ENCODE data around the gene OGFOD1.

Gene OGFOD1

DNA sequence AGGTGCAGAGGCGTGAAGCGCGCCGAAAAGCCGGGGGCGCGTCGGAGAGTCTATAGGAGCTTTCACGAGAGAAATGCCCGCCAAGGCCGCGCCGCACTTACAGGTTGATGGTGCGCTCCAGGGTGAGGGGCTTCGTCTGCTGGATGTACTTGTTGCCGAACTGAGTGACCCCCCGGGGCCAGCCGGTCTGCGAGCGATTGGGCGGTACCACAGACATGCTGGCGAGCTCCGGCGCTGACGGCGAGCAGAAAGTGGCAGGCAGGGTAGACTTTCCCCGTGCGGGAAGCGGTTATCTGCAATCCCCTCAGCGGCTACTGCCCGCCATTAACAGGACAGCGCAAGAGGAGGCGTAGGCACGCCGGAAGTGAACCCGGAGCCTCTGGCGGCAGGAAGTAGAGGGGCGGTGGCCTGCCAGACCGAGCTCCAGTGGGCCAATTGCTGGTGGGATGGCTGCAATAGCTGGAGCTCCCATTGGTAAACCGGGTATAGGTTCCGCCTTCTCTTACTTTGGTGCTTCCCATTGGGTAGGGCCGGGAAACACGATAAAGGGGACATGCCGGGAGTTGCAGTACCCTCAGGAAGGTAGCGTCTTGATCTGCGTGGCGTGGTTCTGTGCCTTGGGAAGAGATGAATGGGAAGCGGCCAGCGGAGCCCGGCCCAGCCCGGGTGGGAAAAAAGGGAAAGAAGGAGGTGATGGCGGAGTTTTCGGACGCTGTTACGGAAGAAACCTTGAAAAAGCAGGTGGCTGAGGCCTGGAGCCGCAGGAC, at the start of gene OGFOD1, which contains the start of gene NUDT21:
Gene OGFOD1, plus strand, starts transcription at position 569 of the 767 bp plus-strand sequence. Its CDS starts 59 bp downstream, at position 628.
Gene NUDT21, minus strand, starts transcription at position 347 of the 767 bp plus-strand sequence. Its CDS starts 130 bp downstream, at position 217.
- H3K9me3 ChIP-seq (ENCODE audit: low read length) = no peaks in the 10 kb centered on the region
- H3K4me1 ChIP-seq (ENCODE audit: insufficient read depth, low read length) = peaks cover 32% of the 10 kb centered on the region
- H3K4me3 ChIP-seq (ENCODE audit: low read length) = peak within 1 kb of the TSS; percentile 82
- no peaks in the 10 kb centered on the region for H3K27me3 ChIP-seq (ENCODE audit: insufficient read depth, low read length)
- H2AFZ ChIP-seq (ENCODE audit: low read depth, low read length) = peak within 1 kb of the TSS; percentile 66
- H3K36me3 ChIP-seq (ENCODE audit: insufficient read depth, low read length) = peaks cover 43% of the 10 kb centered on the region

DNA sequence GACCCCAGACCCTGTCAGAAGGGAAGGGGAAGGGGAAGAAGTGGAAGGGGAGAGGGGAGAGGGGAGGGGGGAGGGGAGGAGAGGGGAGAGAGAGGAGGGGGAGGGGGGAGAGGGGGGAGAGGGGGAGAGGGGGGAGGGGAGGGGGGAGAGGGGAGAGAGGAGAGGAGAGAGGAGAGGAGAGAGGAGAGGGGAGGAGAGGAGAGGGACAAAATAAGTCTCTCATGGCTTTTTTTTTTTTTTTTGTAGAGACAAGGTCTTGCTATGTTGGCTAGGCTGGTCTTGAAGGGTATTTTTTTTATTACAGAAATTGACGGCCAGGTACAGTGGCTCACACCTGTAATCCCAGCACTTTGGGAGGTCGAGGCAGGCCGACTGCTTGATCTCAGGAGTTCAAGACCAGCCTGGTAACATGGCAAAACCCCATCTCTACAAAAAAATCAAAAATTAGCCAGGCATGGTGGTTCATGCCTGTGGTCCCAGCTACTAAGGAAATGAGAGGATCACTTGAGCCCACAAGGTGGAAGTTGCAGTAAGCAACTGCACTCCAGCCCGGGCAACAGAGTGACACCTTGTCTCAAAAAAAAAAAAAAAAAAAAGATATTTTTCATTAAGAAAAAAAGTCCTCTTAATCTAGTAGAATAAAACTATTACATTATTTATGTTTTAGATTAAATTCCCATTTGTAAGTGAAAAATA, 45.2 kb upstream of the OGFOD1 start:
- no peak overlapping the region for H3K4me3 ChIP-seq (ENCODE audit: low read length)
- H3K36me3 ChIP-seq (ENCODE audit: insufficient read depth, low read length) = peaks cover 63% of the 10 kb centered on the region
- no peak overlapping the region for H2AFZ ChIP-seq (ENCODE audit: low read depth, low read length)

DNA sequence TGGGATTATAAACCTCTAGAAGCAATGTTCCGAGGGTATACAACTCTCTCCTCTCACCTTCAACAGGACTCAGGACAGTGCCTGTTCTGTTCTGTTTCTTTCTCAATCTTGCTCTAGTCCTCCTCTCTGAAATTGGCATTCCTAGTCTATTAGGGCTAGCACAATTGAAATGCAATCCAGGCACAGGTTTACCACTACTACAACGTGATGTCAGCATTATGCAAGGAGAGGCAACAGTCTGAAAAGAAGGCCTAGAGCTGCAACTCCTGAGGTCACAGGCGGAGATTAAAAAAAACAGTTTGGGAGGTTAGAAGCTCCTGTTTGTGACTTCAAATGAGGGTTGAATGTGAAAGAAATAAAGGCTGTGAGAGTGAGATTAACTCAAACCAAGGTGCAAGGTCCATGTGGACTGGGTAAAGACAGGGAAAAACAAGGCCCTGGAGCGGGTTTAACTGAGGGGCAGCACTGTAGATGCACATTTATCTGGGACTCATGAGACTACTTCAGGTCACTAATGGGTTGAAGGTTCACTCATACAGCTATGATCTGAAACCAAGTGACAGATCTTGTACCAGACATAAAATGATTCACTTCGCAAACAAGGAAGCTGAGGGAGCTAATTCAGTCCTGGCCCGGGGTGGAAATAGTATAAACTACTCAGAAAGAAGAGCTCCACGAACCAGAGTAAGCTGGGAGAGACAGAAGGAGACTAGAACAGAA, 42.8 kb upstream of the OGFOD1 start:
- H3K4me3 ChIP-seq (ENCODE audit: low read length) = no peak overlapping the region
- H3K36me3 ChIP-seq (ENCODE audit: insufficient read depth, low read length) = peaks cover 59% of the 10 kb centered on the region
- no peaks in the 10 kb centered on the region for H3K4me1 ChIP-seq (ENCODE audit: insufficient read depth, low read length)
- H2AFZ ChIP-seq (ENCODE audit: low read depth, low read length) = no peak overlapping the region
- no peaks in the 10 kb centered on the region for H3K27me3 ChIP-seq (ENCODE audit: insufficient read depth, low read length)
- H3K9me3 ChIP-seq (ENCODE audit: low read length) = no peaks in the 10 kb centered on the region

More for the DNA sequence above, 45.2 kb upstream of the OGFOD1 start:
- H3K27me3 ChIP-seq (ENCODE audit: insufficient read depth, low read length) = no peaks in the 10 kb centered on the region
- no peaks in the 10 kb centered on the region for H3K4me1 ChIP-seq (ENCODE audit: insufficient read depth, low read length)
- no peaks in the 10 kb centered on the region for H3K9me3 ChIP-seq (ENCODE audit: low read length)

DNA sequence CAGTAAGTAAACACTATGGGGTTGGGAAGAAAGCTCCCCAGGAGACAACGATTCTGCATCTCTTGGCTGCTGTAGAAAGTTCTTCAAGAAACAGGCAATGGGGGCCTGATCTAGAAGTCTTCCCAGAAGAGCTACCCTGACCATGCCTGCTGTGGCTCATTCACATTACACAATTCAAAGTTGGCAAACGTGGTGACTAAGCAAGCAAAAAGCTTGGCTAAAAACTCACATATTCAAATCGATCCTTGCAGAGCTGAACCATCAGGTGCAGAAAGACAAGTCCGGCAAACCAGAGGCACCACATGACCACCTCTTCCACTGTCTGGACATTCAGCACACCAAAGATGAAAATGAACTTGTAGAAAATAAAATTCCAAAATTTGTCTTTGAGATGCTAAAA, 42.2 kb upstream of the OGFOD1 start:
- no peak overlapping the region for H2AFZ ChIP-seq (ENCODE audit: low read depth, low read length)
- no peaks in the 10 kb centered on the region for H3K4me1 ChIP-seq (ENCODE audit: insufficient read depth, low read length)
- peaks cover 59% of the 10 kb centered on the region for H3K36me3 ChIP-seq (ENCODE audit: insufficient read depth, low read length)
- no peaks in the 10 kb centered on the region for H3K27me3 ChIP-seq (ENCODE audit: insufficient read depth, low read length)
- H3K4me3 ChIP-seq (ENCODE audit: low read length) = no peak overlapping the region
- H3K9me3 ChIP-seq (ENCODE audit: low read length) = no peaks in the 10 kb centered on the region

DNA sequence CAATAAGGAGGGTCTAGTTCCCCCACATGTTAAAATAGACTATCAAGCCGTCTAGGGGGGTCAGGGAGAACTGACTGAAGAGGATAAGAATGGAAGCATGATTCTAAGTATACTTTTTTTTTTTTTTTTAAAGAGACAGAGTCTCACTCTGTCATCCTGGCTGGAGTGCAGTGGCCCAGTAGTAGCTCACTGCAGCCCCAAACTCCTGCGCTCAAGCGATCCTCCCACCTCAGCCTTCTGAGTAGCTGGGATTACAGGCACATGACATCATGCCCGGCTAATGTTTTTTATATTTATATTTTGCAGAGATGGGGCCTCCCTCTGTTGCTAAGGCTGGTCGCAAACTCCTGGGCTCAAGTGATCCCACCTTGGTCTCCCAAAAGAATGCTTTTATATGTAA, 40.2 kb upstream of the OGFOD1 start:
- H3K36me3 ChIP-seq (ENCODE audit: insufficient read depth, low read length) = peaks cover 45% of the 10 kb centered on the region
- no peak overlapping the region for H3K4me3 ChIP-seq (ENCODE audit: low read length)
- H3K9me3 ChIP-seq (ENCODE audit: low read length) = no peaks in the 10 kb centered on the region

DNA sequence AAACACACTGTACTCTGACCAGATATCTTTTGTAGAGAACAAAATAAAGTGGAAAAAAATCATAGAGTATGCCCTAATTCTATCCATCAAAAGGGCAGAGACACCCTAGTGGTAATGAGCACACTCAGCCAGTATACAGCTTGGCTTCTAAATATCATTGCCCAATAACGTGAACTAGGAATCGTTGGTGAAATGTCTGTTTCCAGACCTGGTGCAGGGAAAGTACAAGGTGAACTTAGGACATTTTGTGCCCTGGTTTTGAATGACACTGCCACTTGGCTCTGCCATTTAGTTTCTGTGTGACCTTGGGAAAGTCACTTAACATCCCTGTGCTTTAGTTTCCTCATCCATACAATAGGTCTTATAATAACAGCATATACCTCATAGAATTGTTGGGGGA, 39.7 kb upstream of the OGFOD1 start:
- Histone ChIP-seq H3K4me3 (ENCODE audit: low read length) (no peak overlapping the region), H3K36me3 (ENCODE audit: insufficient read depth, low read length) (peaks cover 45% of the 10 kb centered on the region), H3K9me3 (ENCODE audit: low read length) (no peaks in the 10 kb centered on the region), H3K27me3 (ENCODE audit: insufficient read depth, low read length) (no peaks in the 10 kb centered on the region), H3K4me1 (ENCODE audit: insufficient read depth, low read length) (no peaks in the 10 kb centered on the region), H2AFZ (ENCODE audit: low read depth, low read length) (no peak overlapping the region)

More for the DNA sequence above, 40.2 kb upstream of the OGFOD1 start:
- Histone ChIP-seq H2AFZ (ENCODE audit: low read depth, low read length) (no peak overlapping the region), H3K27me3 (ENCODE audit: insufficient read depth, low read length) (no peaks in the 10 kb centered on the region), H3K4me1 (ENCODE audit: insufficient read depth, low read length) (no peaks in the 10 kb centered on the region)

DNA sequence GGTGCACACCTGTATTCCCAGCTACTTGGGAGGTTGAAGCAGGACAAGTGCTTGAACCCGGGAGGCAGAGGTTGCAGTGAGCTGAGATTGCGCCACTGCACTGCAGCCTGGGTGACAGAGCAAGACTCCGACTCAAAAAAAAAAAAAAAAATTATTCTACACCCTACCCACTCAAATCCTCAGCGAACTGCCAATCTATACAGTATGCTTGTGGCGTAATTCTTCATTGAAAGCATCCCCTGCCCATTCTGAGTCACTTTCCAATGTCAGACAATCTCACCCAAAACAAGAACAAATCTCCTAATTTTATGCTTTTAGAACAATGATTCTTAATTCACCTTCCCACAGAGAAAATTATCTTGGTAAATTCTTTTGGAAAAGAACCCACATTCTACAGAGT, 38.0 kb upstream of the OGFOD1 start:
- Histone ChIP-seq H3K4me1 (ENCODE audit: insufficient read depth, low read length) (no peaks in the 10 kb centered on the region), H3K4me3 (ENCODE audit: low read length) (no peak overlapping the region), H3K9me3 (ENCODE audit: low read length) (no peaks in the 10 kb centered on the region), H2AFZ (ENCODE audit: low read depth, low read length) (no peak overlapping the region), H3K36me3 (ENCODE audit: insufficient read depth, low read length) (peaks cover 38% of the 10 kb centered on the region), H3K27me3 (ENCODE audit: insufficient read depth, low read length) (no peaks in the 10 kb centered on the region)

DNA sequence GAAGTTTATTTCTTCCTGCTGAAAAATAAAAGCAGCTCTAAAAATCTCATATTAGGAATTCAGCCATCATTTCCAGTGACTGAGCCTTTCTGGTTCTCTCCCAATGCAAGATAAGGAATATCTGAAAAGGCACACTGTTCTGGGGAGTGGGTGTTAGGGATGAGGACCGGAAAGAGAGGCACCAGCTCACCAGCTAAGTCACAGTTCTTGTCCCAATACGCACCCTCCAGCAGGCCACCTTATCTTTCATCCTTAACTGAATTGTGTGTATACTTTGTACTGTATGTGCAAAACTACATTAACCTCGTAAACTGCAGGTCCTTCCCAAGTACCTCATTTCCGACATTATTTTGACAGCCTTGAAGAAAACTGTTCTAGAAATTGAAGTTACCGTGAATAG, 37.0 kb upstream of the OGFOD1 start:
- no peak overlapping the region for H3K4me3 ChIP-seq (ENCODE audit: low read length)
- H3K4me1 ChIP-seq (ENCODE audit: insufficient read depth, low read length) = no peaks in the 10 kb centered on the region
- H3K27me3 ChIP-seq (ENCODE audit: insufficient read depth, low read length) = no peaks in the 10 kb centered on the region
- no peak overlapping the region for H2AFZ ChIP-seq (ENCODE audit: low read depth, low read length)
- H3K9me3 ChIP-seq (ENCODE audit: low read length) = no peaks in the 10 kb centered on the region
- peaks cover 28% of the 10 kb centered on the region for H3K36me3 ChIP-seq (ENCODE audit: insufficient read depth, low read length)

DNA sequence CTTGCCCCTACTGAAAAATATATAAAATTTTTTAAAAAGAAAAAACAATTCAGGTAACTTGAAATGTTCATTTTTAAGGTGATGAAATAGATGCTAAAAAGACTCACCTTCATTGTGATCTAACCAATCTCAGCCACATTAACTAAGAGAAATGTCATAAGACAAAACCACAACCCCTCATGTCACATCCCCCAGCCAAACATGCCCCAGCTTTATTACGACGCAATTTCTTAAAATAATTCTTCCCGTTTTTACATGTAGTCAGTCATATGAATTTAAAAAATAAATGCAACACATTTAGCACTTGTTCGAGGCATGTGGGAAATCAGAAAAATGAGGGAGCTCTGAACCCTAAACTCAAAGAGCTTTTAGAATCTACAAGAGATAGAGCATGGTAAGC, 35.5 kb upstream of the OGFOD1 start:
- no peaks in the 10 kb centered on the region for H3K4me1 ChIP-seq (ENCODE audit: insufficient read depth, low read length)
- H3K27me3 ChIP-seq (ENCODE audit: insufficient read depth, low read length) = no peaks in the 10 kb centered on the region
- no peaks in the 10 kb centered on the region for H3K9me3 ChIP-seq (ENCODE audit: low read length)
- H3K4me3 ChIP-seq (ENCODE audit: low read length) = no peak overlapping the region
- no peak overlapping the region for H2AFZ ChIP-seq (ENCODE audit: low read depth, low read length)
- H3K36me3 ChIP-seq (ENCODE audit: insufficient read depth, low read length) = peaks cover 23% of the 10 kb centered on the region

DNA sequence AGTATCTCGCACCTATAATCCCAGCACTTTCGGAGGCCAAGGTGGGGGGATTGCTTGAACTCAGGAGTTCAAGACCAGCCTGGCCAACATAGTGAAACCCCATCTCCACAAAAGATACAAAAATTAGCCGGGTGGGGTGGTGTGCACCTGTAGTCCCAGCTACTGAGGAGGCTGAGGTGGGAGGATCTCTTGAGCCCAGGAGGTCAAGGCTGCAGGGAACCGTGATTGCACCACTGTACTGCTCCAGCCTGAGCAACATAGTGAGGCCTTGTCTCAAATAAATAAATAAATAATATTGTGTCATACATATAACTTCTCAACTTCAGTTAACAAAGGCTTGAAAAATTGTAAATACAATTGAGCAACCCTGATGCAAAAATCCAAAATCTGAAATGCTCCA, 34.2 kb upstream of the OGFOD1 start:
- H2AFZ ChIP-seq (ENCODE audit: low read depth, low read length) = no peak overlapping the region
- no peaks in the 10 kb centered on the region for H3K4me1 ChIP-seq (ENCODE audit: insufficient read depth, low read length)
- peaks cover 13% of the 10 kb centered on the region for H3K36me3 ChIP-seq (ENCODE audit: insufficient read depth, low read length)
- no peak overlapping the region for H3K4me3 ChIP-seq (ENCODE audit: low read length)
- H3K27me3 ChIP-seq (ENCODE audit: insufficient read depth, low read length) = no peaks in the 10 kb centered on the region
- no peaks in the 10 kb centered on the region for H3K9me3 ChIP-seq (ENCODE audit: low read length)

DNA sequence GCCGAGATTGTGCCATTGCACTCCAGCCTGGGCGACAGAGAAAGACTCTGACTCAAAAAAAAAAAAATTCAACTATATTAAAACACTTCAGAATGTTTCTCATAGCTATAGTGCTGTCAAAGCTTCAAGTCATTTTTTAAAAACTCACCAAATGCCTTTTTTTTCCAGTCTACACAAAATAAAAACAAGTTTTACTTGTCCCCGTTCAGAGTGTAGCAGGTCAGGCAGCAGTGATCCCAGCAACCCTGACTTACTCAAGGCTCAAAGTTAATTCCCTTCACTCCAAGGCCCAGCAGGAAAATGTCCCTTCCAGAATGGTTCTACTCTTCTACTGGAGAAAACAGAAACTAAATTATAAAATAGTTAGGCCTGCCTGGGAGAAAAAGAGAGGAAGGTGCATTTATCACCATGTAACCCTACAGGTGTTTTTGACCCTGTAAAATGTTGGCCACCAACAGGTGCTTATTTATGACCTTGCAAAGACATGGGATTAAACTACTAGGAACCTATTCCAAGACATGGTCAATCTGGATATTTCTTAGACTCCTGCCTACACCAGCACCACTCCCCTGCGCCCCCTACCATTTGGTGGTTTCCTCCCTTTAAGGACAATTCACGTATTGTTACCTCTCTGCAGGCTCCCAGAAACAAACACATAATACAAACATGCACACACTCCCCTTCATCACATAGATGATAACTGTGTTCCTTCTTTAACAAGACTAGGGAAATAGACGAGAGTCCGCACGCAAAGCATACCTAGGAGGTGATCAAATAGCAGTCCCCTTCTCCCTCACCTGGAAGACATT, 31.4 kb upstream of the OGFOD1 start:
- Histone ChIP-seq H3K27me3 (ENCODE audit: insufficient read depth, low read length) (no peaks in the 10 kb centered on the region), H3K4me3 (ENCODE audit: low read length) (no peak overlapping the region), H3K36me3 (ENCODE audit: insufficient read depth, low read length) (no peaks in the 10 kb centered on the region), H2AFZ (ENCODE audit: low read depth, low read length) (no peak overlapping the region), H3K9me3 (ENCODE audit: low read length) (no peaks in the 10 kb centered on the region), H3K4me1 (ENCODE audit: insufficient read depth, low read length) (peaks cover 19% of the 10 kb centered on the region)

DNA sequence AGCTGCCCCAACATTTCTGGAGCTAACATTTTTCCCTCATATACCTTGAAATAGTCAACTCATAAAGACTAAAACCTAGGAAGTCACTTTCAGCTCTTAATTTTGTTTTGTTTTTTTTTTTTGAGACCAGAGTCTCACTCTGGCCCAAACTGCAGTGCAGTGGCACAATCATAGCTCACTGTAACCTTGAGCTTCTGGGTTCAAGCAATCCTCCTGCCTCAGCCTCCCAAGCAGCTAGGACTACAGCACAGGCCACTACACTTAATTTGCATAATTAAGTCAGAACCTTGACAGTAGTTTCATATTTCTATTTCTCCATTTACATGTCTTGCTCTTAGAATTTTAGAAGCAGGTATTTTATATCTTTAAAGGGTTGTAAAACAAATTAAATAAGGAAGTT, 30.7 kb upstream of the OGFOD1 start:
- no peak overlapping the region for H3K4me3 ChIP-seq (ENCODE audit: low read length)

More for the DNA sequence above, 30.7 kb upstream of the OGFOD1 start:
- Histone ChIP-seq H3K9me3 (ENCODE audit: low read length) (no peaks in the 10 kb centered on the region), H2AFZ (ENCODE audit: low read depth, low read length) (no peak overlapping the region), H3K27me3 (ENCODE audit: insufficient read depth, low read length) (no peaks in the 10 kb centered on the region), H3K36me3 (ENCODE audit: insufficient read depth, low read length) (no peaks in the 10 kb centered on the region), H3K4me1 (ENCODE audit: insufficient read depth, low read length) (peaks cover 19% of the 10 kb centered on the region)
